GM12878 (cell line): ENCODE measurements around the gene AEBP1. TPM values are rescaled to one million over a fixed set of nuclear protein-coding genes. Genes with fewer than 3 reads are reported as not detected.

Experiments used
- ATAC-seq: fragments of 200-7000 bp; cut with Tn5 transposase; 3 replicates; pipeline ENCODE4 v1.9.1; 2020; ENCODE audit warnings: mild to moderate bottlenecking, moderate library complexity
- BruUV-seq: library from RNA; stranded (reverse); fragments of 400-500 nt; replicated peaks from 2 replicates; lab custom pipeline; 2021; lab: Mats Ljungman, UMichigan
- CTCF ChIA-PET: fragments of 300-600 bp; sonication (Branson Sonifier 250); formaldehyde crosslinking; extraction: SDS; loops from one replicate; lab custom pipeline; 2021; ENCODE audit warnings: inconsistent platforms; lab: Yijun Ruan, JAX
- POLR2A ChIA-PET: fragments of 350-600 bp; formaldehyde crosslinking; extraction: SDS; loops from one replicate; lab custom pipeline; 2021; ENCODE audit warnings: inconsistent platforms; lab: Charles Lee
- RAD21 ChIA-PET: fragments of 300-600 bp; sonication (Branson Sonifier 250); formaldehyde crosslinking; loops from one replicate; lab custom pipeline; 2023; ENCODE audit warnings: antibody characterized with exemption; ENCODE audit not compliant: unreplicated experiment; lab: Charles Lee
- SMC1A ChIA-PET: fragments of 300-600 bp; sonication (Branson Sonifier 250); formaldehyde crosslinking; loops from one replicate; lab custom pipeline; 2023; ENCODE audit not compliant: unreplicated experiment, uncharacterized antibody; lab: Charles Lee
- DNase-seq: peaks from one replicate; pipeline ENCODE4 v3.0.0-alpha.2; 2011; ENCODE audit warnings: low read depth, low spot score
- FAIRE-seq: peaks from 3 replicates; lab custom pipeline; 2011; peaks lifted over from hg19 to GRCh38; lab: Jason Lieb, UNC
- H2AFZ ChIP-seq: 2 replicates; pipeline ENCODE4 v1.6.0; 2011; ENCODE audit warnings: low read depth, low read length, control low read depth; ENCODE audit not compliant: control insufficient read depth
- H3K27ac ChIP-seq: 2 replicates; pipeline ENCODE4 v1.5.1; 2011; ENCODE audit warnings: control low read depth; ENCODE audit not compliant: control insufficient read depth, insufficient read depth
- H3K27me3 ChIP-seq, 2 experiments: replicated peaks in 1 of 2; 2 replicates each; pipeline versions ENCODE4 v1.6.0 to v1.6.1; 2011; ENCODE audit warnings: low read length in 1 of 2; ENCODE audit not compliant: control insufficient read depth in 2 of 2, insufficient read depth in 2 of 2
- H3K36me3 ChIP-seq, 2 experiments: 2 replicates each; pipeline ENCODE4 v1.5.1; 2011; ENCODE audit warnings: low read length in 1 of 2; ENCODE audit not compliant: control insufficient read depth in 2 of 2, insufficient read depth in 2 of 2
- H3K4me1 ChIP-seq: 2 replicates; pipeline ENCODE4 v1.6.1; 2011; ENCODE audit warnings: mild to moderate bottlenecking, low read length, moderate library complexity, mixed read lengths; ENCODE audit not compliant: control insufficient read depth, insufficient read depth
- H3K4me2 ChIP-seq: 2 replicates; pipeline ENCODE4 v1.6.0; 2011; ENCODE audit warnings: control low read depth; ENCODE audit not compliant: control insufficient read depth, insufficient read depth
- H3K4me3 ChIP-seq: fragments of 200-600 bp; sonication (generic); 2 replicates; pipeline ENCODE4 v1.5.1; 2016
- H3K79me2 ChIP-seq: 2 replicates; pipeline ENCODE4 v1.6.0; 2011; ENCODE audit warnings: low read length; ENCODE audit not compliant: control insufficient read depth, insufficient read depth
- H3K9ac ChIP-seq: 2 replicates; pipeline ENCODE4 v1.8.0; 2011; ENCODE audit warnings: low read length, control low read depth, mixed read lengths; ENCODE audit not compliant: control insufficient read depth, insufficient read depth
- H3K9me3 ChIP-seq: replicated peaks from 3 replicates; pipeline ENCODE4 v1.5.1; 2011; ENCODE audit warnings: mild to moderate bottlenecking, low read length; ENCODE audit not compliant: control insufficient read depth, insufficient read depth
- H4K20me1 ChIP-seq: 2 replicates; pipeline ENCODE4 v1.6.0; 2011; ENCODE audit not compliant: control insufficient read depth, insufficient read depth
- ATF7 ChIP-seq: fragments of 450-650 bp; IDR thresholded peaks from 2 replicates; pipeline ENCODE4 v1.6.1; 2016; ENCODE audit warnings: low read depth, mild to moderate bottlenecking
- CEBPZ ChIP-seq: fragments of 150-350 bp; IDR thresholded peaks from 2 replicates; pipeline ENCODE4 v1.6.1; 2016; ENCODE audit warnings: low read depth, low read length
- DPF2 ChIP-seq: fragments of 450-650 bp; IDR thresholded peaks from 2 replicates; pipeline ENCODE4 v1.6.1; 2017; ENCODE audit warnings: mild to moderate bottlenecking
- GABPA ChIP-seq: IDR thresholded peaks from 2 replicates; pipeline ENCODE4 v1.6.1; 2014; ENCODE audit warnings: antibody characterized with exemption, low read depth, mild to moderate bottlenecking, inconsistent platforms
- HCFC1 ChIP-seq: fragments of 150-350 bp; IDR thresholded peaks from 2 replicates; pipeline ENCODE4 v1.6.1; 2014; ENCODE audit warnings: low read length
- KLF5 ChIP-seq: fragments of 450-650 bp; IDR thresholded peaks from 2 replicates; pipeline ENCODE4 v1.6.1; 2014; ENCODE audit warnings: mild to moderate bottlenecking; ENCODE audit not compliant: partially characterized antibody
- NFXL1 ChIP-seq: fragments of 450-650 bp; IDR thresholded peaks from 2 replicates; pipeline ENCODE4 v1.6.1; 2017; ENCODE audit warnings: antibody characterized with exemption, mild to moderate bottlenecking, borderline replicate concordance
- RB1 ChIP-seq: fragments of 450-650 bp; formaldehyde crosslinking; IDR thresholded peaks from 2 replicates; pipeline ENCODE4 v1.6.1; 2017; ENCODE audit warnings: mild to moderate bottlenecking, borderline replicate concordance
- RFX5 ChIP-seq: IDR thresholded peaks from 2 replicates; pipeline ENCODE4 v1.6.1; 2011; ENCODE audit warnings: low read depth, low read length, improper control_type of control experiment
- STAT1 ChIP-seq: fragments of 450-650 bp; conservative IDR thresholded peaks from 2 replicates; pipeline ENCODE4 v1.6.1; 2014; ENCODE audit warnings: antibody characterized with exemption, mild to moderate bottlenecking
- SUZ12 ChIP-seq: fragments of 200-600 bp; sonication (generic); IDR thresholded peaks from one replicate; pipeline ENCODE4 v1.6.1; 2018; ENCODE audit warnings: antibody characterized with exemption, mild to moderate bottlenecking; ENCODE audit not compliant: unreplicated experiment
- TBL1XR1 ChIP-seq: IDR thresholded peaks from 2 replicates; pipeline ENCODE4 v1.6.1; 2012; ENCODE audit warnings: low read depth, low read length, improper control_type of control experiment
- YY1 ChIP-seq: IDR thresholded peaks from 2 replicates; pipeline ENCODE4 v1.6.1; 2011; ENCODE audit warnings: low read depth, mild to moderate bottlenecking, low read length
- ZNF622 ChIP-seq: fragments of 450-650 bp; IDR thresholded peaks from 2 replicates; pipeline ENCODE4 v1.6.1; 2017; ENCODE audit warnings: mild to moderate bottlenecking, inconsistent platforms
- WGBS: methylation state at CpG from one replicate; pipeline ENCODE4 v1.1.6; 2016; ENCODE audit warnings: low lambda C conversion rate; ENCODE audit not compliant: insufficient replicate concordance, insufficient coverage; ENCODE audit errors: missing lambda C conversion rate; 5-methylcytosine and 5-hydroxymethylcytosine counted together
- in situ Hi-C: fragments of 300-500 bp; cut with MboI; formaldehyde crosslinking; loops from 9 replicates; pipeline ENCODE4 v1.14.3; 2018; ENCODE audit warnings: mixed read lengths
- intact Hi-C: fragments of 100-400 bp; cut with micrococcal nuclease; formaldehyde crosslinking; loops from one replicate; pipeline ENCODE4 v1.14.2; 2022; ENCODE audit not compliant: unreplicated experiment
- polyA plus RNA-seq, 11 experiments: library from polyadenylated mRNA; depleted of rRNA in 4 of 11; unstranded in 6 of 11; stranded (reverse) in 5 of 11; fragments of >200 nt; fragmentation: Nextera tagmentation in 4 of 11; fragmentation: Illumina TruSeq in 1 of 11; extraction: Ambion mirVana in 4 of 11; extraction: Trizol in 1 of 11; gene quantifications; 1 replicate in 1 of 11; 2 replicates in 10 of 11; pipeline versions ENCODE4 v1.2.1 to v1.2.3, GENCODE V29; 2011 to 2016; ENCODE audit warnings: inconsistent platforms in 2 of 11, missing spikeins in 2 of 11, low read depth in 1 of 11
- total RNA-seq, 4 experiments: library from RNA; depleted of rRNA in 3 of 4; stranded (reverse); fragments of >200 nt in 3 of 4; fragmentation: Illumina TruSeq in 1 of 4; extraction: Trizol in 1 of 4; gene quantifications; 2 replicates each; pipeline versions ENCODE4 v1.2.1 to v1.2.3, GENCODE V29; 2013 to 2021
- TF ChIP-seq, protein P1 (sequence below): fragments of 450-650 bp; IDR thresholded peaks from 2 replicates; pipeline ENCODE4 v1.6.1; 2017; ENCODE audit warnings: mild to moderate bottlenecking, moderate library complexity
- TF ChIP-seq, protein P2 (sequence below): fragments of 450-650 bp; formaldehyde crosslinking; IDR thresholded peaks from 2 replicates; pipeline ENCODE4 v1.4.0; 2020; ENCODE audit warnings: mild to moderate bottlenecking, moderate library complexity

Gene AEBP1
- total and polyA plus RNA-seq, 10 of the 15 experiments (the other 5 are each of a cell fraction or from before 2014, with no cell fraction given): 0.06 to 0.23 (median 0.11) TPM; not detected in 5

DNA sequence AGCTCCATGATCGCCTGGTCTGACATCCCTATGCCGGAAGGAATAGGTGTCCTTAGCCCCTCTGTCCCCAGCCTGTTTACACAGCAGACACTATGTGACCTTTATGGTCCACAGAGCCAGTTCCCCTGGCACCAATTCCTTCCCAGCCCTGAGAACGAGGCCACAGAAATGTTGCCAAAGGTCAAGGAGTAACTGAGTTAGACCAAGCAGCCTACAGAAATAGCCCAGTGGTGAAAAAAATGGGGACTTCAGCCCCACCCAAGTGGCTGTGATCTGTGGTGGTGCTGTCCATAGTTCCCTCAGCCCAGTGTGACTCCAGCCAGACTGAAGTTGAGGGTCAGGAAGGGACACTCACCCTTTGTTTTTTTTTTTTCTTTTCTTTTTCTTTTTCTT, 41.2 kb upstream of the AEBP1 start:
- Histone ChIP-seq H3K4me2 (no peak overlapping the region), H3K9me3 (no peaks in the 10 kb centered on the region), H3K9ac (no peak overlapping the region), H3K27me3 (no peaks in the 10 kb centered on the region), H3K27ac (no peak overlapping the region), H3K4me3 (no peak overlapping the region), H2AFZ (no peak overlapping the region), H3K4me1 (peaks cover 16% of the 10 kb centered on the region), H3K79me2 (no peaks in the 10 kb centered on the region), H4K20me1 (no peaks in the 10 kb centered on the region), H3K36me3 (peaks cover 25 to 30% of the 10 kb centered on the region in 2 experiments)
- SMC1A ChIA-PET: no interaction called here
- BruUV-seq: no TSS peak
- in situ Hi-C loops (no loop called here), intact Hi-C loops (no loop called here)
- CTCF ChIA-PET: no interaction called here
- ATAC-seq (no peak), FAIRE-seq (no peak), DNase-seq (no peak)
- POLR2A ChIA-PET: no interaction called here
- RAD21 ChIA-PET: no interaction called here
- 94% methylated on average over 3 of the region's 3 CpGs for WGBS
- no peak for TF ChIP-seq STAT1
- TF ChIP-seq RFX5: no peak
- no peak for TF ChIP-seq ZNF622
- no peak for TF ChIP-seq KLF5
- TF ChIP-seq HCFC1: no peak
- TF ChIP-seq DPF2: no peak
- TF ChIP-seq GABPA: no peak
- no peak for TF ChIP-seq RB1
- TF ChIP-seq NFXL1: no peak
- TF ChIP-seq, protein P1, sequence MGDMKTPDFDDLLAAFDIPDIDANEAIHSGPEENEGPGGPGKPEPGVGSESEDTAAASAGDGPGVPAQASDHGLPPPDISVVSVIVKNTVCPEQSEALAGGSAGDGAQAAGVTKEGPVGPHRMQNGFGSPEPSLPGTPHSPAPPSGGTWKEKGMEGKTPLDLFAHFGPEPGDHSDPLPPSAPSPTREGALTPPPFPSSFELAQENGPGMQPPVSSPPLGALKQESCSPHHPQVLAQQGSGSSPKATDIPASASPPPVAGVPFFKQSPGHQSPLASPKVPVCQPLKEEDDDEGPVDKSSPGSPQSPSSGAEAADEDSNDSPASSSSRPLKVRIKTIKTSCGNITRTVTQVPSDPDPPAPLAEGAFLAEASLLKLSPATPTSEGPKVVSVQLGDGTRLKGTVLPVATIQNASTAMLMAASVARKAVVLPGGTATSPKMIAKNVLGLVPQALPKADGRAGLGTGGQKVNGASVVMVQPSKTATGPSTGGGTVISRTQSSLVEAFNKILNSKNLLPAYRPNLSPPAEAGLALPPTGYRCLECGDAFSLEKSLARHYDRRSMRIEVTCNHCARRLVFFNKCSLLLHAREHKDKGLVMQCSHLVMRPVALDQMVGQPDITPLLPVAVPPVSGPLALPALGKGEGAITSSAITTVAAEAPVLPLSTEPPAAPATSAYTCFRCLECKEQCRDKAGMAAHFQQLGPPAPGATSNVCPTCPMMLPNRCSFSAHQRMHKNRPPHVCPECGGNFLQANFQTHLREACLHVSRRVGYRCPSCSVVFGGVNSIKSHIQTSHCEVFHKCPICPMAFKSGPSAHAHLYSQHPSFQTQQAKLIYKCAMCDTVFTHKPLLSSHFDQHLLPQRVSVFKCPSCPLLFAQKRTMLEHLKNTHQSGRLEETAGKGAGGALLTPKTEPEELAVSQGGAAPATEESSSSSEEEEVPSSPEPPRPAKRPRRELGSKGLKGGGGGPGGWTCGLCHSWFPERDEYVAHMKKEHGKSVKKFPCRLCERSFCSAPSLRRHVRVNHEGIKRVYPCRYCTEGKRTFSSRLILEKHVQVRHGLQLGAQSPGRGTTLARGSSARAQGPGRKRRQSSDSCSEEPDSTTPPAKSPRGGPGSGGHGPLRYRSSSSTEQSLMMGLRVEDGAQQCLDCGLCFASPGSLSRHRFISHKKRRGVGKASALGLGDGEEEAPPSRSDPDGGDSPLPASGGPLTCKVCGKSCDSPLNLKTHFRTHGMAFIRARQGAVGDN: no peak
- TF ChIP-seq ATF7: no peak
- no peak for TF ChIP-seq SUZ12
- no peak for TF ChIP-seq YY1
- TF ChIP-seq CEBPZ: no peak
- TF ChIP-seq, protein P2, sequence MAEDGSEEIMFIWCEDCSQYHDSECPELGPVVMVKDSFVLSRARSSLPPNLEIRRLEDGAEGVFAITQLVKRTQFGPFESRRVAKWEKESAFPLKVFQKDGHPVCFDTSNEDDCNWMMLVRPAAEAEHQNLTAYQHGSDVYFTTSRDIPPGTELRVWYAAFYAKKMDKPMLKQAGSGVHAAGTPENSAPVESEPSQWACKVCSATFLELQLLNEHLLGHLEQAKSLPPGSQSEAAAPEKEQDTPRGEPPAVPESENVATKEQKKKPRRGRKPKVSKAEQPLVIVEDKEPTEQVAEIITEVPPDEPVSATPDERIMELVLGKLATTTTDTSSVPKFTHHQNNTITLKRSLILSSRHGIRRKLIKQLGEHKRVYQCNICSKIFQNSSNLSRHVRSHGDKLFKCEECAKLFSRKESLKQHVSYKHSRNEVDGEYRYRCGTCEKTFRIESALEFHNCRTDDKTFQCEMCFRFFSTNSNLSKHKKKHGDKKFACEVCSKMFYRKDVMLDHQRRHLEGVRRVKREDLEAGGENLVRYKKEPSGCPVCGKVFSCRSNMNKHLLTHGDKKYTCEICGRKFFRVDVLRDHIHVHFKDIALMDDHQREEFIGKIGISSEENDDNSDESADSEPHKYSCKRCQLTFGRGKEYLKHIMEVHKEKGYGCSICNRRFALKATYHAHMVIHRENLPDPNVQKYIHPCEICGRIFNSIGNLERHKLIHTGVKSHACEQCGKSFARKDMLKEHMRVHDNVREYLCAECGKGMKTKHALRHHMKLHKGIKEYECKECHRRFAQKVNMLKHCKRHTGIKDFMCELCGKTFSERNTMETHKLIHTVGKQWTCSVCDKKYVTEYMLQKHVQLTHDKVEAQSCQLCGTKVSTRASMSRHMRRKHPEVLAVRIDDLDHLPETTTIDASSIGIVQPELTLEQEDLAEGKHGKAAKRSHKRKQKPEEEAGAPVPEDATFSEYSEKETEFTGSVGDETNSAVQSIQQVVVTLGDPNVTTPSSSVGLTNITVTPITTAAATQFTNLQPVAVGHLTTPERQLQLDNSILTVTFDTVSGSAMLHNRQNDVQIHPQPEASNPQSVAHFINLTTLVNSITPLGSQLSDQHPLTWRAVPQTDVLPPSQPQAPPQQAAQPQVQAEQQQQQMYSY: no peak
- no peak for TF ChIP-seq TBL1XR1
